ENCODE data around the gene SPARC.

- TF ChIP-seq ZNF274 (IDR thresholded peaks at IDR 0.05; ENCODE audit: low read depth, low read length) (no peak), SUZ12 (IDR thresholded peaks at IDR 0.05; ENCODE audit: extremely low read depth, insufficient read depth, insufficient read length) (no peak), YY1 (IDR thresholded peaks at IDR 0.05; ENCODE audit: insufficient read depth, insufficient read length) (no peak)
Measured at GRCh38 chr5:151630088-151630487, 56.6 kb downstream of the SPARC start.
